ENCODE data around the gene DLGAP1. TPM values are rescaled to one million over a fixed set of nuclear protein-coding genes. Genes with fewer than 3 reads are reported as not detected.

The DLGAP1 gene
- total and polyA plus RNA-seq, 4 donors = 0.54 to 11.8 (median 3.1) TPM

GRCh38 chr18:3482258-3482657, 972.8 kb downstream of the DLGAP1 start:
- no peak for TF ChIP-seq CTCF (IDR thresholded peaks at IDR 0.05; ENCODE audit: control extremely low read depth, extremely low read depth)
- H3K27ac ChIP-seq (ENCODE audit: low read depth in 1 of 2, low read length in 1 of 2) = no peak overlapping the region
- H3K36me3 ChIP-seq (ENCODE audit: control insufficient read depth in 4 of 4, insufficient read depth in 4 of 4, low read length in 4 of 4) = no peaks in the 10 kb centered on the region
- H3K9me3 ChIP-seq (ENCODE audit: control insufficient read depth in 4 of 4, insufficient read depth in 3 of 4, low read length in 3 of 4) = no peaks in the 10 kb centered on the region
- no peak overlapping the region for H3K9ac ChIP-seq (ENCODE audit: insufficient read depth in 1 of 2, low read length in 2 of 2)
- WGBS, 2 donors = 82 to 84% methylated on average over 3 of the region's 3 CpGs
- H3K4me3 ChIP-seq = no peak overlapping the region
- peak in 1 of 3 donors; percentile 37 for DNase-seq
- H3K4me1 ChIP-seq (ENCODE audit: control insufficient read depth in 5 of 5, insufficient read depth in 5 of 5, low read length in 5 of 5) = peaks cover 0 to 13% (median 0%) of the 10 kb centered on the region in 5 donors
- no peak for ATAC-seq (ENCODE audit: insufficient read depth, low FRiP score)
- H3K27me3 ChIP-seq (ENCODE audit: control insufficient read depth in 3 of 3, insufficient read depth in 3 of 3, low read length in 2 of 3) = no peaks in the 10 kb centered on the region

GRCh38 chr18:3481696-3482210, 973.4 kb downstream of the DLGAP1 start:
- WGBS, 2 donors = 57 to 64% methylated on average over 5 of the region's 5 CpGs
- no peaks in the 10 kb centered on the region for H3K27me3 ChIP-seq (ENCODE audit: control insufficient read depth in 3 of 3, insufficient read depth in 3 of 3, low read length in 2 of 3)
- no peak for TF ChIP-seq CTCF (IDR thresholded peaks at IDR 0.05; ENCODE audit: control extremely low read depth, extremely low read depth)
- peaks cover 0 to 13% (median 0%) of the 10 kb centered on the region in 5 donors for H3K4me1 ChIP-seq (ENCODE audit: control insufficient read depth in 5 of 5, insufficient read depth in 5 of 5, low read length in 5 of 5)
- DNase-seq = peak; percentile 80 to 92 (median 92)
- H3K9ac ChIP-seq (ENCODE audit: insufficient read depth in 1 of 2, low read length in 2 of 2) = no peak overlapping the region
- H3K9me3 ChIP-seq (ENCODE audit: control insufficient read depth in 4 of 4, insufficient read depth in 3 of 4, low read length in 3 of 4) = no peaks in the 10 kb centered on the region
- no peak overlapping the region for H3K27ac ChIP-seq (ENCODE audit: low read depth in 1 of 2, low read length in 1 of 2)
- no peak for ATAC-seq (ENCODE audit: insufficient read depth, low FRiP score)
- H3K4me3 ChIP-seq = no peak overlapping the region
- no peaks in the 10 kb centered on the region for H3K36me3 ChIP-seq (ENCODE audit: control insufficient read depth in 4 of 4, insufficient read depth in 4 of 4, low read length in 4 of 4)

- 91 to 92% methylated on average over 5 of the region's 5 CpGs for WGBS, 2 donors
- Histone ChIP-seq H3K9ac (ENCODE audit: insufficient read depth in 1 of 2, low read length in 2 of 2) (no peak overlapping the region), H3K4me1 (ENCODE audit: control insufficient read depth in 5 of 5, insufficient read depth in 5 of 5, low read length in 5 of 5) (peaks cover 0 to 13% (median 0%) of the 10 kb centered on the region in 5 donors), H3K27me3 (ENCODE audit: control insufficient read depth in 3 of 3, insufficient read depth in 3 of 3, low read length in 2 of 3) (no peaks in the 10 kb centered on the region), H3K27ac (ENCODE audit: low read depth in 1 of 2, low read length in 1 of 2) (no peak overlapping the region), H3K4me3 (no peak overlapping the region), H3K36me3 (ENCODE audit: control insufficient read depth in 4 of 4, insufficient read depth in 4 of 4, low read length in 4 of 4) (no peaks in the 10 kb centered on the region), H3K9me3 (ENCODE audit: control insufficient read depth in 4 of 4, insufficient read depth in 3 of 4, low read length in 3 of 4) (no peaks in the 10 kb centered on the region)
- DNase-seq (no peak), ATAC-seq (ENCODE audit: insufficient read depth, low FRiP score) (no peak)
- TF ChIP-seq CTCF (IDR thresholded peaks at IDR 0.05; ENCODE audit: control extremely low read depth, extremely low read depth) = no peak
These were observed 974.1 kb downstream of the DLGAP1 start for GRCh38 chr18:3480827-3481573.

Measured in lung (tissue), 12 donors.